Measurements from ENCODE around the gene NEURL2. TPM values are rescaled to one million over a fixed set of nuclear protein-coding genes. Genes with fewer than 3 reads are reported as not detected.

NEURL2 gene
- total and polyA plus RNA-seq, 10 of the 15 experiments (the other 5 are each of a cell fraction or from before 2014, with no cell fraction given), result 0.53 to 7.0 (median 2.7) TPM

DNA sequence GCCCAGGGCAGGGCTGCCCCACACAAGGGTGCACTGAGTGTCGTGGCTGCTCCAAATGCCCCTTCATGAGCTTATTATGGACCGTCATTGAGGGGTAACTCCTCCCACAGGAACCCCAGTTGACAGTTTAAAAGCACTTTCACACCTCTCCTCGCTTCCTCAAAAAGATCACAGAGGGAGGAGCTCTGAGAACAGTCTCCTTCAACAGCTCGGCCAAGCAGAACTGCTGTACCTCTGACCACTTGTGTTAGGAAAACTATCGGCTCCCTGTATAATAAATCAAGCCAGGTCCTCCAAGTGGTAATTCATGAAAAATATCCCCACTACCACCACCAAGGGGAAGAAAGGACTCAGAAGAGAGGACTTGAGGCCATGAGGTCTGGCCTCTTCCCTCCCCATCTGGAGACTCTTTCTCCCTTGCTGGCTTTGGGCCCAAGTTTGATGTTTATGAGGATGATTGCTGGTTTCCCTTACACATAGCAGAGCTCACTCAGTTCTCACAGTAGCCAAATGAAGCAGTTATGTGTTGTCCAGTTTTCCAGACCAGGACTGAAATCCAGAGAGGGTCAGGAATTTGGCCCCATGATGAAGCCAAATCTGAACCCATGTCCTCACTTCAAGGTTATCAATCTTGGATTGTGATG lies 48.7 kb downstream of the NEURL2 start (continued):
- TF ChIP-seq SREBF1 (IDR thresholded peaks at IDR 0.05; ENCODE audit: low read length), result no peak
- 0 out of 2 replicates have a peak, but pooled peaks have one; percentile 13 for TF ChIP-seq MTA2 (IDR thresholded peaks at IDR 0.05; ENCODE audit: low read depth)
- TF ChIP-seq MYB (IDR thresholded peaks at IDR 0.05; ENCODE audit: borderline replicate concordance, low read depth, low read length), result no peak
- TF ChIP-seq RFX5 (IDR thresholded peaks at IDR 0.05; ENCODE audit: low read depth, low read length), result no peak
- TF ChIP-seq IKZF1 (conservative IDR thresholded peaks at IDR 0.05), result peak; percentile 47; the same call in 1 of the 2 replicates
- peak; percentile 32; the same call in 1 of the 2 replicates for TF ChIP-seq EED (IDR thresholded peaks at IDR 0.05; ENCODE audit: low read depth)
- TF ChIP-seq RAD21 (IDR thresholded peaks at IDR 0.05; ENCODE audit: insufficient read depth, low read depth, low read length), result no peak
- no peak for TF ChIP-seq POLR2AphosphoS2 (IDR thresholded peaks at IDR 0.05; ENCODE audit: low read depth, low read length)
- no peak for TF ChIP-seq NFIC (IDR thresholded peaks at IDR 0.05; ENCODE audit: low read depth, low read length)
- TF ChIP-seq ZNF207 (IDR thresholded peaks at IDR 0.05; ENCODE audit: borderline replicate concordance), result no peak
- TF ChIP-seq SUZ12 (IDR thresholded peaks at IDR 0.05; ENCODE audit: unreplicated experiment), result no peak
- TF ChIP-seq, protein P1, sequence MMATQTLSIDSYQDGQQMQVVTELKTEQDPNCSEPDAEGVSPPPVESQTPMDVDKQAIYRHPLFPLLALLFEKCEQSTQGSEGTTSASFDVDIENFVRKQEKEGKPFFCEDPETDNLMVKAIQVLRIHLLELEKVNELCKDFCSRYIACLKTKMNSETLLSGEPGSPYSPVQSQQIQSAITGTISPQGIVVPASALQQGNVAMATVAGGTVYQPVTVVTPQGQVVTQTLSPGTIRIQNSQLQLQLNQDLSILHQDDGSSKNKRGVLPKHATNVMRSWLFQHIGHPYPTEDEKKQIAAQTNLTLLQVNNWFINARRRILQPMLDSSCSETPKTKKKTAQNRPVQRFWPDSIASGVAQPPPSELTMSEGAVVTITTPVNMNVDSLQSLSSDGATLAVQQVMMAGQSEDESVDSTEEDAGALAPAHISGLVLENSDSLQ (IDR thresholded peaks at IDR 0.05), result 0 out of 2 replicates have a peak, but pooled peaks have one; percentile 27
- TF ChIP-seq CHD1 (IDR thresholded peaks at IDR 0.05; ENCODE audit: low read depth, low read length), result no peak
- TF ChIP-seq, protein P2, sequence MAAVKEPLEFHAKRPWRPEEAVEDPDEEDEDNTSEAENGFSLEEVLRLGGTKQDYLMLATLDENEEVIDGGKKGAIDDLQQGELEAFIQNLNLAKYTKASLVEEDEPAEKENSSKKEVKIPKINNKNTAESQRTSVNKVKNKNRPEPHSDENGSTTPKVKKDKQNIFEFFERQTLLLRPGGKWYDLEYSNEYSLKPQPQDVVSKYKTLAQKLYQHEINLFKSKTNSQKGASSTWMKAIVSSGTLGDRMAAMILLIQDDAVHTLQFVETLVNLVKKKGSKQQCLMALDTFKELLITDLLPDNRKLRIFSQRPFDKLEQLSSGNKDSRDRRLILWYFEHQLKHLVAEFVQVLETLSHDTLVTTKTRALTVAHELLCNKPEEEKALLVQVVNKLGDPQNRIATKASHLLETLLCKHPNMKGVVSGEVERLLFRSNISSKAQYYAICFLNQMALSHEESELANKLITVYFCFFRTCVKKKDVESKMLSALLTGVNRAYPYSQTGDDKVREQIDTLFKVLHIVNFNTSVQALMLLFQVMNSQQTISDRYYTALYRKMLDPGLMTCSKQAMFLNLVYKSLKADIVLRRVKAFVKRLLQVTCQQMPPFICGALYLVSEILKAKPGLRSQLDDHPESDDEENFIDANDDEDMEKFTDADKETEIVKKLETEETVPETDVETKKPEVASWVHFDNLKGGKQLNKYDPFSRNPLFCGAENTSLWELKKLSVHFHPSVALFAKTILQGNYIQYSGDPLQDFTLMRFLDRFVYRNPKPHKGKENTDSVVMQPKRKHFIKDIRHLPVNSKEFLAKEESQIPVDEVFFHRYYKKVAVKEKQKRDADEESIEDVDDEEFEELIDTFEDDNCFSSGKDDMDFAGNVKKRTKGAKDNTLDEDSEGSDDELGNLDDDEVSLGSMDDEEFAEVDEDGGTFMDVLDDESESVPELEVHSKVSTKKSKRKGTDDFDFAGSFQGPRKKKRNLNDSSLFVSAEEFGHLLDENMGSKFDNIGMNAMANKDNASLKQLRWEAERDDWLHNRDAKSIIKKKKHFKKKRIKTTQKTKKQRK (IDR thresholded peaks at IDR 0.05; ENCODE audit: low read depth, low read length), result no peak
- no peak for TF ChIP-seq RBBP5 (conservative IDR thresholded peaks at IDR 0.05)
- TF ChIP-seq SIN3A (IDR thresholded peaks at IDR 0.05; ENCODE audit: low read depth, low read length), result no peak
- TF ChIP-seq RUNX3 (IDR thresholded peaks at IDR 0.05; ENCODE audit: low read length), result no peak
- peak; percentile 43 to 51; a peak in 2 of 4 replicates for TF ChIP-seq IKZF2 (IDR thresholded peaks at IDR 0.05)
- no peak for TF ChIP-seq NFYB (IDR thresholded peaks at IDR 0.05; ENCODE audit: insufficient read depth, low read depth, low read length)
- TF ChIP-seq SMARCA5 (IDR thresholded peaks at IDR 0.05), result no peak
- no peak for TF ChIP-seq GATAD2B (conservative IDR thresholded peaks at IDR 0.05; ENCODE audit: low read depth)
- no peak for TF ChIP-seq CEBPB (IDR thresholded peaks at IDR 0.05; ENCODE audit: borderline replicate concordance in 1 of 2, low read depth in 2 of 2, low read length in 2 of 2)
- no peak for TF ChIP-seq ZNF384 (IDR thresholded peaks at IDR 0.05; ENCODE audit: borderline replicate concordance, low read depth, low read length)
- no peak for TF ChIP-seq MYC (IDR thresholded peaks at IDR 0.05; ENCODE audit: insufficient read depth, insufficient read length, insufficient replicate concordance, low read length, severe bottlenecking)
